Activated CD8-positive, alpha-beta memory T cell treated with anti-CD3 and anti-CD28 coated beads for 36 hours (primary cell): ENCODE results near the gene COL4A6. TPM values are rescaled to one million over a fixed set of nuclear protein-coding genes. Genes with fewer than 3 reads are reported as not detected.
"Not testable (repeated sequence)": the region's sequence is repeated elsewhere in the genome, so short reads cannot be mapped to it uniquely, and the experiment has no call there.

Experiments
- CTCF ChIA-PET: fragments of 350-600 bp; sonication (Branson Sonifier 250); formaldehyde crosslinking; loops from one replicate; lab custom pipeline; 2021; ENCODE audit warnings: antibody characterized with exemption; lab: Charles Lee
- POLR2A ChIA-PET: fragments of 350-600 bp; sonication (Branson Sonifier 250); formaldehyde crosslinking; loops from one replicate; lab custom pipeline; 2021; ENCODE audit warnings: antibody characterized with exemption; lab: Charles Lee
- total RNA-seq, 2 experiments: library from RNA; stranded (reverse); gene quantifications; one replicate each; pipeline ENCODE4 v1.2.3, GENCODE V29; 2021

The COL4A6 gene
- not detected for total RNA-seq

DNA sequence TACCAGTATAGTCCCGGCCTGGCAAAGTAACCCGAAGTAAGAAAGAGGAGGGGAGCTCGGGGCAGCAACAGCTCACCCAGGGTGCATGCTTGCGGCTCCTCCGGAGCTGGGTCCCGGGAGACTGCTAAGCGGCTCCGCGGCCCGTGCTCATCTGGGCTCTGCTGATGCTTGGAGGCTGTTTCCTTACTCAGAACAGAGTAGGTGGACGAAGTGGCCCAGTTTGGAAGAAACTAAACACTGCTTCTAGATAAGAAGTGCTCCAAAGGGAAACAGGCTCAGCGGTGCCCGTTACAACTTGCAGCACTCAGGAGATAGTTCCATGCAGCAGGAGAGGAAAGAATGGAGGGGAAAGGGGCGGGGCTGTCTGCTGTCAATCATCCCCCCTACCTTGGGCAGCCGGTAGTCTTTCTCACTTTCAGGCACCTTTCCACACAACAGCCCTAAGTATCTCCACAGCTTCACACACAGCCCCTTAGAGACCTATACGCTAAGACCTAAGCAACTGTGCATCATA is at the start of gene COL4A6:
Gene COL4A6 (minus strand): TSS at position 313 of the 514 bp plus-strand sequence. CDS start 226 bp downstream, at position 87.
- POLR2A ChIA-PET = no interaction called here

DNA sequence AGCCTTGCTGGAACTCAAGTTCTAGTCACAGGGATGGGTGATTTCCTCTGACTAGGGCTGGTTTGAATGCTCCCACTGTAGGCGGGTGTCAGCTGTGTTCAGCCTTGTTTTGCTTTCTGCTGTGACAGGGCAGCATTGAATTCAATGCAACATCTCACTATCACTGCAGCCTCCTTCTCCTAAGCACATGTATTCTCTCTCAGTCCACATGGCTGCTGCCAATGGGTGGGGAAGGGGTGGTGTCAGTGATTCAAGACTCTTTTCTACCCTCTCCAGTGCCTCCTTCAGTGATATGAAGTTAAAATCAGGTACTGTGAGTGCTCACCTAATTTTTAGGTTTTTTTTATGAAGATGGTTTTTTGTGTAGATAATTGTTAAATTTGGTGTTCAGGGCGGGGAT is 47.7 kb upstream of the COL4A6 start:
- CTCF ChIA-PET = no interaction called here
- POLR2A ChIA-PET = no interaction called here

More for the DNA sequence above, at the start of gene COL4A6:
- CTCF ChIA-PET = no interaction called here

DNA sequence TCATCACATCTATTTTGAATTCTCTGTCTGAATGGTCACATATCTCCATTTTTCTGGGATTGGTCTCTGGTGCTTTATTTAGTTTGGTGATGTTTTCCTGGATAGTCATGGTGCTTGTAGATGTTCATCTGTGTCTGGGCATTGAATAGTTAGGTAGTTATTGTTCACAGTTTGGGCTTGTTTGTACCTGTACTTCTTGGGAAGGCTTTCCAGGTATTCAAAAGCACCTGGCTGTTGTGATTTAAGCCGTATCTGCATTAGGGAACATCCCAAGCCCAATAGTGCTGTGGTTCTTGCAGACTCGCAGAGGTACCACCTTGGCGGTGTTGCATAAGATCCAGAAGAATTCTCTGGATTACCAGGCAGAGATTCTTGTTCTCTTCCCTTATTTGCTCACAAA is 46.0 kb upstream of the COL4A6 start:
- ChIA-PET CTCF (no interaction called here), POLR2A (no interaction called here)

DNA sequence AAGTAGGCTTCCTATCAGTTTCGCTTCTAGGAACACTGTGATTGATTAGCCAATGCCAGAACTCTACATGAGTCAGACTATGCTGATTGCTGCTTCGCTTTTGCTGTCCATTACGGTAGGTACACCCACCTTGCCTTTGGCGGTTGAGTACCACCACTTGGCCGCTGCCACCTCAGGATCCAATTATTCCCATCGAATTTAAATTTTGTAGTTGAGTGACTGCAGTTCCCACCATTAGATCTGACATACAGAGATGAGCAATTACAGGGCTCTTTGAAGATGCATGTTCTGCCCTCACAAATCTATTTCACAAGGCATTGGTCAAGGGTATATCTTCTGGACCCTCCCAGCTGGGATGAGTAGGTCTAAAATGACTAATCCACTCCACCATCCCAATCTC is 43.3 kb upstream of the COL4A6 start:
- CTCF ChIA-PET, POLR2A ChIA-PET: not testable (repeated sequence)

DNA sequence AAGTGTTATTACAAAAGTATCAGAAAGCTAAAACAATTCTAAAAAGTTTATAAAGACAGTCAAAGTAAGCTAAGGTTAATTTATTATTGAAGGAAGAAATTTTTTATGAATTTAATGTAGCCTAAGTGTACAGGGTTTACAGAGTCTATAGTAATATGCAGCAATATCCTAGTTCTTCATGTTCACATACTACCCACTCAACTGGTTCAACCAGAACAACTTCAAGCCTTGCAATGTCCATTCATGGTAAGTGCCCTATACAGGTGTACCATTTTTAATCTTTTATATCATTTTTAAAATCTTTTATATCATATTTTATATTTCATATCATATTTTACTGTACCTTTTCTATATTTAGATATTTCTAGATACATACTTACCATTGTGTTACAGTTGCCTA is 35.8 kb upstream of the COL4A6 start:
- ChIA-PET POLR2A (no interaction called here), CTCF (no interaction called here)

DNA sequence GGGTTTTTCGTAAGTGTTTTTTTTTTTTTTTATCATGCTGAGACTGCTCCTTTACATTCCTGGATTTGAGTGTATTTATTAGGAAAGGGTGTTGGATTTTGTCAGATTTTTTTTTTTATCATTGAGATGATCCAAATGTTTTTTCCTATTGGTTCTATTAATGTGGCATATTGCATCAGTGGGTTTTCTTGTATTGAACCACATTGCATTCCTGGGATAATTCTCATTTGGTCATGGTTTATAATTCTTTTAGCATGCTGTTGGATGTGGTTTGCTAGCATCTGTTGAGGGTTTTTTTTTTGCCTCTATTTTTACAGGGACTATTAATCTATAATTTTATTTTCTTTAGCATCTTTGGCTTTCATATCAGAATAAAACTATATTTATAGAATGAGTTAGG is 30.3 kb upstream of the COL4A6 start:
- ChIA-PET POLR2A (no interaction called here), CTCF (interaction anchor here (0.7 kb wide), 1 partner anchor 260 kb away, joined by 3 read pairs; no protein-coding TSS in a partner anchor)

DNA sequence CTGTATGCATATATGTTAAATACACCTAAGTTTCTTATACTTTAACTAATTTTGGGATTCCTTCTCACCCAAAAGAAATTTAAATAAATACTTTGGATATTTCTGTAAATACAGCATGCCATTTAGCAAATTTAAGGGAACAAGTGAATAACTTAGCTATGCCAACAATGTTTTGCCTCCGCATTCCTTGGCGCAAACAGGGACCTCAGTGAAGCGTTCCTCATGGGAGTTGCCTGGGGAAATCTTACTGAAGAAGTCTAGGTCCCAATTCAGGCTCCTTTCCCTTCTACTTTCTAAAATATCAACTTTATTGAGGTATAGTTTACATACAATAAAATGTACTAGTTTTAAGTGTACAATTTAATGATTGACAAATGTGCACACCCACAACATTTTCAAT is 26.4 kb upstream of the COL4A6 start:
- ChIA-PET CTCF (no interaction called here), POLR2A (no interaction called here)

DNA sequence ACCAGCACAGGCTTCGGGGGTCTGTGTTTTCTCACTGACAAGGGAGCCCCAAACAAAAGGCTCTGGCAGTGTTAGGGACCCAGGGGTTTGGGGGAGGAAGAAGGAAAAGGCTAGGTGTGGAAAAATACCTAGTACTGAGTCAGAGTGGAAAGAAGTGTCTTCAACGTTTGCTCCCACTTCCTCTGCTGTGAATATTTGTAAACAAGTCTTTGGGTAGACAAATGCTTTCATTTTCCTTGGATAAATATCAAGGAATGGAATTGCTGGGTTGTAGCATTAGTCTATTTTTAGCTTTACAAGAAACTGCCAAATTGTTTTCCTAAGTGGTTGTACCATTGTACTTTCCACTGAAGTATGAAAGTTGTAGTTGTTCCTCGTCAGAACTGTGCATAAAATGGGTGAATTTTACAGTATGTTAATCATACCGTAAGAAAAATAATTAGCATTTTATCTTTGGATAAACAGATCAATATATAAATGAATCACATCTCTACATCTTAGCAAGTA is 18.8 kb upstream of the COL4A6 start:
- CTCF ChIA-PET = no interaction called here

DNA sequence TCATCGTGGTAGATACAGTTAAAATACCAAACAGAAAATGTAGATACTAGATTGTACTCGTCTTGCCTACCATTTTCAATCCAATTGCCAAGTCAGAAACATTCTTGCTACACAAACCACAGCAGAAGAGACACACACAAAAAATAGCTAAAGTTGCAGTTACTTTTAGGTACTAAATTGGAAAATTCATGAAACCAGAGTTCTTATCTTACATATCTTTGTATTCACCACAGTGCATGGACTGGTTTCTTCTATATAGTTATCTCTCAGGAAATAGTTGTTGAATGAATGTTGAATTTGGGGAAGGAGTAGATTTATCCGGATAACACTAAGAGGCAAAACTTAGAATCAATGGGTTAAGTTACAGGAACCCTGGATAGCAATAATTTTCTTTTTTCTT is 15.6 kb upstream of the COL4A6 start:
- CTCF ChIA-PET = no interaction called here
- POLR2A ChIA-PET = no interaction called here

More for the DNA sequence above, 18.8 kb upstream of the COL4A6 start:
- POLR2A ChIA-PET = no interaction called here

DNA sequence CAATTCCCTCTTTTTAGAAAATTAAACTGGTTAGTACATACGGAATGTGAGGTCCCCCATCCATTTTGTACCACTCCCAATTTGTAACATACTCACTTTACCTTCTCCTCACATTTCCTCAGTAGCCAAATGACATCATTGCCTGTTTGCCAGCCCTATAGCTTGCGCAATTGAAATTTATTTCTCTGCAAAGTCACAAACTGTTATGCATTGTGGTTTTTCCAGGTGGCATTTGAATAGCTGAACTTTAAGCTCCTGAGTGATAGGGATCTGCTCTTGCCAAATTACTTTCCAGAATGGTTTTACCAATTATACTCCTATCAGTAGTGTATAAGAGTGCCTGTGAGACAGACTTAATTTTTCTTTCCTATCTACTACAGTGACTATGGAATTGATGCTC is 9.1 kb upstream of the COL4A6 start:
- ChIA-PET CTCF (no interaction called here), POLR2A (no interaction called here)

DNA sequence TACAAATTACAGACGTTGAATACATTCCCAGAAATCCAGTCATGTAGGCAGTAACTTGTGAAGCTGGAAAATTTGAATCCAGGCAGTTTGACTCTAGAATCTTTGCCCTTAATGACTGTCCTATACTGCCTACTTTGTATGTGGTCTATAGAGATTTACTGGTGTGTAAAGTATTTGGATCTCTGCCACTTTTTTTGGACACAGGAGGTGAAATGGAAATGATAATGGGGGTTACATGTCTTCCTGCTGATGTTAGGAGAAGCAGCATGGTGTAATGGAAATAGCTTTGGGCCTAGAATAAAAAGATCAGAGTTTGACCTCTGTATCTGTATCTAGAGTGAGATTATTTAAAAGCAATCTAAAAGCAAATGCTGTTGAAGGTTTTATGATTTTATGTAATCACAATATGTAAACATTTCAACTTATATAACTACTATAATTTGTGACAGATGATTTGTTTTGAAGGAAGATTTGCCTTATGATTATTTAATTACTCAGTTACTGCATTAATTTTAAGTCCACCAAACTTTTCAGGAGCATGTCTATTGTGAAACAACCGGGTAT is 4.8 kb upstream of the COL4A6 start:
- ChIA-PET CTCF (no interaction called here), POLR2A (no interaction called here)

DNA sequence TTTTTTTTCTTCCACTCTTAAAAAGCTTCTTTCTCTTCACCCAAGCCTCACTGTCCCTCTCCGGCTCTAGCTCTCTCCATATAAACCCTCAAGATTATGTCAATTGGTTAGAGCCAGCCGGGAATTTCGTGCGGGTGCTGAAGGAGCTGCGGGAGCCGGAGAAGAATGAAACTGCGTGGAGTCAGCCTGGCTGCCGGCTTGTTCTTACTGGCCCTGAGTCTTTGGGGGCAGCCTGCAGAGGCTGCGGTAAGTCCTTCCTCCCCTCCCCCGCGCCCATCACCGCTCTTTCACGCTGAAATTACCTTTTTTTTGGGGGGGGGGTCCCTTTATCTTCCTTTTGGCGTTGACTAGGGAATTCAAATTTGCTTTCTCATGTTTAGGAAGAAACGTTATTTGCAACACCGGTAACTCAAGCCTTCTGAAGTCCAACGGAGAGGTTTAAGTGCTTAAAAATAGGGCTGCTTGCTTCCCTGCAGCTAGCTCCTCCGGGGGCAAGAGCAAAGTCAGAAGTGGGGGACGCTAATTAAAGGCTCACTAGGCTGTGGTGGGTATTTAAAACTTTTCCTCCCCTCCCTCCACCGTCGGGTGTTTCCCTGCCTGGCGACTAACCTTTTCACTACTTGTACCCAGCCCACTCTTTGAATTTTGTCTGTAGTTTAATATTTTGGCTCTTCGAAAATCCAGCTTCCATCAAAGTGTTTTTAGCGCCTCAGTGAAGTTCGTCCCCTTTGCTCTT is 1.9 kb upstream of the COL4A6 start:
- ChIA-PET CTCF (no interaction called here), POLR2A (no interaction called here)

DNA sequence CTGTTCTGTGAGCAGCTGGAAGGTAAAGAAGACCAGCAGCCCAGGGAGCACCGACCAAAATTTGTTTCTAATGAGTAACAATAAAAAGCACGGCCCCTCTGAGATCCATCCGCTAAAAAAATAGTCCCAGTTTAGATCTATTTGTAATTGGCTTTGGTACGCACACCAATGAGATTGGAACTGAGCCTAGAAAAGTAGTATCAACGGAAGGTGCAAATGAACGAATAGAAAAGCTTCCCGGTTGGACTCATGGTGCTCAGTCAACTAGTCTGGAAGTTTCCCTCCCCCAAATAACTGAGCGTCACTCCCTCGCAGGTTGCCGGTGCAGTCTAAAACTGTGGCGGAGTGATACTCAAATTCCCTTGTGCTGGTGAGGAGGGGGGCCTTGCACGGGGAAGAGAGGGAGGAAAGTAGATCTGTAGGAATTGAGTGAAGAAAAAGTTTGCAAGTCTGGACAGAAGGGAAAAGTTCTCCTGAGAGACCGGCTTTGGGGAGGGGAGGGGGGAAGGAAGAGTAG is 1.3 kb upstream of the COL4A6 start, which contains the start of gene COL4A5:
Gene COL4A5 (plus strand): TSS at position 413 of the 517 bp plus-strand sequence. CDS start 288 bp downstream, outside the sequence.
- CTCF ChIA-PET = no interaction called here
- POLR2A ChIA-PET = no interaction called here

DNA sequence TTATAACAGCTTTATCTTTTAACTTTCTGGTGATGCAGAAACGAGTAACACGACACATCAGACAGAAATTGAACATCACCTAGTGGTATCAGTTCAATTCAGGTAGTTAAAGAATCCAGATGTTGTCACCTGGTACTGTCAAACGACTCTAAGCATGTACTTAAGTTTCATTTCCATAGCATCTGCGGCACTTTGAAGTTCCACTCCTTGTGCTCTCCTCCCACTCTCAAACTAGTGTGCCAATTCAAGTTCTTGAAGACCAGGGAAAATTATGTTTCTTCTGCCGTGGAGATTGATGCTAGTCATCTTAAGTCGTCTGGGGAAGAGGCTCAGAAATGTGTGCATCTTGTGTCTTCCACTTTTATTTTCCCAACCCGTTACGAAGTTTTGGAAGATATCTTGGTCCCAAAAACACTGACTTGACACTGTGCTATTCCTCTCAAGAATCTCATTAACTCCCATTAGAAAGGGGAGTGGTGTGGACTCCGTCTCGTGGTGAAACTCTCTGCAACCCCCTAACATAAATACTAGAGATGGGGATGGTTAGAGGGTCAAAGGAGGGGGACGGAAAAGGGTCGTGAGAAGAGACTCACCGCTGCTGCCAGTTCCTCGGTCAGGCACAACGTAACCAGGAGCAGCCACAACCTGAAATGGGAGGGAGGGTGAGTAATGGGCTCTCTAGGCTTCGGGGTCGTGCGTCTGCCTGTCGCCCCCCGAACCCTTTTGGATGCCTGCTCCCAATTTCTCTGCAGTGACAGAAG is 693 bp downstream of the COL4A6 start:
- ChIA-PET POLR2A (no interaction called here), CTCF (no interaction called here)

DNA sequence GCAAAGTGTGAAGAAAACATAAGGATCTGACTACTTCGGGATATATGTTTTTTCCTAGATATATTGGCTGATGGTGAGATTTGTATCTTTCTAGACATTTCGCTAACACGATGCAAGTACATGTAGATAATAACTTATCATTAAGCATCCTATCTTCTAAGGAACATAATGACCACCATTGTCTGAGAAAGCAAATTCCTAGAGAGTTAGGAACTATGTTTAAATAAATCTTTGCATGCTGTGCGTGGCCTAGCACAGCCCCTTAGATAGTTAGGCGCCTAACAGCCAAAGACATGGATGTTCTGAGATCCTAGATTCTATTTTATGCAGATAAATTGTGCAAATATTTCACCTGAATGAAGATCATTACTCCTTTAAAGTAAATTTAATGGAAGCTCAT is 3.0 kb downstream of the COL4A6 start:
- POLR2A ChIA-PET = no interaction called here
- CTCF ChIA-PET = no interaction called here

DNA sequence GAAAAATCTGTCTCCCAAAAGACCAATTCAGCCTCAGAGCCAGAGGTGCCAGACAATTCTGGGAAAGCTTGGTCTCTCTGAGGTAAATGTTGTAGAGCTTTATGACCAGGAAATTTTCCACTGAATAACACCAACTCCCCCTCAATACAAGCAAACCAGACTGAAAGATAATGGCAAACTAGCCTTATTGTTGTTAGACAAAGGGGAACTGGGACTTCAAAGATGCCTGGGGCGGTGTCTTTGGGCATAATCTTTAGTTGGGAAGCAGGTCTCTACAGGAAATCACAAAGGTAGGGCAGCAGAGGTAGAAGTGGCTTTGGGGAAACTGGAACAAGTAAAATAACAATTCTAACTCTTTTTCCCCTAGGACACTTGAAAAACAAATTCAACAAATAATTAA is 12.0 kb downstream of the COL4A6 start:
- CTCF ChIA-PET = no interaction called here
- POLR2A ChIA-PET = no interaction called here

DNA sequence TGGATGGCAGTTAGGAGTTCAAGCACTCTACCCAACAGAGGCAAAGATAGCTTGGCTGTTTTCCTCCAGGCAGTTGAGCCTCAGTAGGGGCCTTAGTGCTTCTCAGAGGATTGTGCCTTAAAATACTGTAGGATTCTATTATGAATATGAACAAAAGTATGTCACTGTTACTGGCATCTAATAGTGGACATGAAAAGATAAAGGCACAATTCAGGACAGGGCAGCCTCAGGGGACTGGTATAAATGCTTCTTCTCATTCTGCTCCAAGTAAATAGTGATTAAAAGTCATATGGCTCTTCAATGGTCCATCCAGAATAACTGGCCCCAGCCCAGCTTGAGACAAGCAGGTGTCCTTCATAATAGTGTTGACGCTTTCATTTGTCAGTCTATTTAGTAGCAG is 17.7 kb downstream of the COL4A6 start:
- CTCF ChIA-PET = no interaction called here
- POLR2A ChIA-PET = no interaction called here

DNA sequence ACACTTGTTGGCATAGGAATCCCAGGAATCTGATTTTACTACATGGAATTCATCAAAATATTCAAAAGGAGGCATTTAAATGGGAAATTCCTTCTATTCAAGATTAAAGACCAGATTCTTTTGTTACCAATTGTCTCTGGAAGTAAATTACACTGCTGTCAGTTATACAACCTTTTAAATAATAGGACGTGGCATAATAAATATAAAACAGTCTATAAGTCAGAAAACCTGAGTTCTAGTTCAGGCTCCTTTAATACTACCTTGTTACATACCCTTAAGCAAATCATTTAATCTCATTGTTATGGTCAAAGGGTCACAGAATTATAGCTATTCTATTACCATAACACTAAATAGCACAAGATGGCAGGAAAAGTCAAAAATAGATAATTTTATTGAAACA is 18.8 kb downstream of the COL4A6 start:
- CTCF ChIA-PET = no interaction called here

DNA sequence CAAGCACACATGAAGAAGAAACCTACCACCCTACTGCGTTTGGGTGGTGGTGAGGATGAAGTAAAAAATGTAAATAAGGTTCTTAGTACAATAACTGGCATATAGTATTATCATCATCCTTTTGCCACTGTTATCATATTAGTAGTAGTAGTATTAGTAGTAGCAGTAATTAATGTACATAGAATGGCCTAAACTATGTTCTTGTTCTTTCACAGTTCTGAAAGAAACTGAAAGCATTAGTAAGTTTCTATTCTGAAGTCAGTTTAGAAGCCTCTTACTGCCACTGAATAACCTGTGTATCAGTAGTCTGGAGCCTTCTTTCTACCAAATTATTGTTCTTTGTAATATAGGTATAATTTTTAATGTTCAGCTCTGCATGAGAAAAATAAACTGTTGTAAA is 21.0 kb downstream of the COL4A6 start:
- POLR2A ChIA-PET = no interaction called here
- CTCF ChIA-PET = no interaction called here

More for the DNA sequence above, 18.8 kb downstream of the COL4A6 start:
- POLR2A ChIA-PET = no interaction called here

DNA sequence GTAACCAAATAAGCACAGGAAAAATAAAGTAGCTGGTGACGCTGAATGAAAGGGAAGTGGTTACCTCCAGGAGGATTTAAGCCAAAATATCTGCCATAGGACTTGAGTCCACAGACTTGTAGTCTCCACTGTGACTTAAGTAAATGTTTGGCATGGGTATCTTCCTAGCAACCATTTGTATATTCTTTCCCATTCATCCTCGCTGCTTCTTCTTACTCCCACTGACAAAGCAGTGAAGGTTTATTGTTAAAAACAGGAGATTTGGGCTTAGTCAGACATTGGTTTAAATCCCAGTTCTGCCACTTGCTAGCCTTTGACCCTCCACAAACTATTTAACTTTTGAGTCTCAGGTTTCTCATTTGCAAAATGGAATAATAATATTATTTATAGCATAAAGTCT is 22.3 kb downstream of the COL4A6 start:
- ChIA-PET CTCF (no interaction called here), POLR2A (no interaction called here)
